Measurements from ENCODE around the gene KASH5. TPM values are rescaled to one million over a fixed set of nuclear protein-coding genes. Genes with fewer than 3 reads are reported as not detected.

KASH5 gene
- total and polyA plus RNA-seq, 4 donors = not detected

DNA sequence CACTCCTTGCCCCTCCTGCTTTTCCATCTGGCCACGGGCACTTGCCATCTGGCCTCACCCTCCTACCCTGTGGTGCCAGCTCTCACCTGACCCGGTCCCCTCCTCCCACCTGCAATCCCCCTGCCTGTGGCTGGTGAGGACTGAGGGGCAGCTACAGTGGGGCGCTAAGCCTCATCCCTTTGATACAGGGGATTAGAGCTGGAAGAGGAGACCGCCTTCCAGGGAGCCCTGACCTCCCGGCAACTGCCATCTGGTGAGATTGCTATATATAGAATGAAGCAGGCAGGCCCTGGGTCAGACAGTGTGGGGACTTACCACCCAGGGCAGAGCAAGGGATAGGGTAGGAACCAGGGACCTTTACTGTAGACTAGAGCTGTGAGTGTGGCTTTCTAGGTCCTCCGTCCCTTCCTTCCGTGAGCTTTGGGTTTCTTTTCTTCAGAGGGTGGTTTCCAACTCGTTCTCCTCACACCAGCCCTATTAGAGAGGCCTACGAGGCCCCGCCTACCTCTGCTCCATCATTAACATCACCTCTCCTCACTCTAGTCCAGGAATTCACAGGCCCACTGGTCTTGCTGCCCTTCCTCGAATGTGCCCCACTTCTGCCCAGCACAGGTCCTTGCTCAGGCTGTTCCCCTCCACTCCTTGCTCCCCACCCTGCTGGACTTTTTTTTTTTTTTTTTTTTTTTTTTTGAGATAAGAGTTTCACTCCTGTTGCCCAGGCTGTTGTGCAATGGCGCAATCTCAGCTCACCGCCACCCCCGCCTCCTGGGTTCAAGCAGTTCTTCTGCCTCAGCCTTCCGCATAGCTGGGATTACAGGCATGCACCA, 7.7 kb downstream of the KASH5 start:
- H3K9ac ChIP-seq (ENCODE audit: low read depth in 1 of 2, low read length in 2 of 2) = no peak overlapping the region
- no peaks in the 10 kb centered on the region for H3K36me3 ChIP-seq (ENCODE audit: control insufficient read depth in 4 of 4, insufficient read depth in 3 of 4, low read depth in 1 of 4, low read length in 3 of 4)
- no peak overlapping the region for H3K4me3 ChIP-seq (ENCODE audit: low read depth in 1 of 3, low read length in 3 of 3)
- no peak for TF ChIP-seq RXRA (IDR thresholded peaks at IDR 0.05)
- TF ChIP-seq RAD21 (IDR thresholded peaks at IDR 0.05) = no peak
- TF ChIP-seq JUND (IDR thresholded peaks at IDR 0.05) = no peak
- TF ChIP-seq HNF4G (IDR thresholded peaks at IDR 0.05) = no peak
- TF ChIP-seq, protein P1, sequence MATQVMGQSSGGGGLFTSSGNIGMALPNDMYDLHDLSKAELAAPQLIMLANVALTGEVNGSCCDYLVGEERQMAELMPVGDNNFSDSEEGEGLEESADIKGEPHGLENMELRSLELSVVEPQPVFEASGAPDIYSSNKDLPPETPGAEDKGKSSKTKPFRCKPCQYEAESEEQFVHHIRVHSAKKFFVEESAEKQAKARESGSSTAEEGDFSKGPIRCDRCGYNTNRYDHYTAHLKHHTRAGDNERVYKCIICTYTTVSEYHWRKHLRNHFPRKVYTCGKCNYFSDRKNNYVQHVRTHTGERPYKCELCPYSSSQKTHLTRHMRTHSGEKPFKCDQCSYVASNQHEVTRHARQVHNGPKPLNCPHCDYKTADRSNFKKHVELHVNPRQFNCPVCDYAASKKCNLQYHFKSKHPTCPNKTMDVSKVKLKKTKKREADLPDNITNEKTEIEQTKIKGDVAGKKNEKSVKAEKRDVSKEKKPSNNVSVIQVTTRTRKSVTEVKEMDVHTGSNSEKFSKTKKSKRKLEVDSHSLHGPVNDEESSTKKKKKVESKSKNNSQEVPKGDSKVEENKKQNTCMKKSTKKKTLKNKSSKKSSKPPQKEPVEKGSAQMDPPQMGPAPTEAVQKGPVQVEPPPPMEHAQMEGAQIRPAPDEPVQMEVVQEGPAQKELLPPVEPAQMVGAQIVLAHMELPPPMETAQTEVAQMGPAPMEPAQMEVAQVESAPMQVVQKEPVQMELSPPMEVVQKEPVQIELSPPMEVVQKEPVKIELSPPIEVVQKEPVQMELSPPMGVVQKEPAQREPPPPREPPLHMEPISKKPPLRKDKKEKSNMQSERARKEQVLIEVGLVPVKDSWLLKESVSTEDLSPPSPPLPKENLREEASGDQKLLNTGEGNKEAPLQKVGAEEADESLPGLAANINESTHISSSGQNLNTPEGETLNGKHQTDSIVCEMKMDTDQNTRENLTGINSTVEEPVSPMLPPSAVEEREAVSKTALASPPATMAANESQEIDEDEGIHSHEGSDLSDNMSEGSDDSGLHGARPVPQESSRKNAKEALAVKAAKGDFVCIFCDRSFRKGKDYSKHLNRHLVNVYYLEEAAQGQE (IDR thresholded peaks at IDR 0.05) = no peak
- TF ChIP-seq, protein P2, sequence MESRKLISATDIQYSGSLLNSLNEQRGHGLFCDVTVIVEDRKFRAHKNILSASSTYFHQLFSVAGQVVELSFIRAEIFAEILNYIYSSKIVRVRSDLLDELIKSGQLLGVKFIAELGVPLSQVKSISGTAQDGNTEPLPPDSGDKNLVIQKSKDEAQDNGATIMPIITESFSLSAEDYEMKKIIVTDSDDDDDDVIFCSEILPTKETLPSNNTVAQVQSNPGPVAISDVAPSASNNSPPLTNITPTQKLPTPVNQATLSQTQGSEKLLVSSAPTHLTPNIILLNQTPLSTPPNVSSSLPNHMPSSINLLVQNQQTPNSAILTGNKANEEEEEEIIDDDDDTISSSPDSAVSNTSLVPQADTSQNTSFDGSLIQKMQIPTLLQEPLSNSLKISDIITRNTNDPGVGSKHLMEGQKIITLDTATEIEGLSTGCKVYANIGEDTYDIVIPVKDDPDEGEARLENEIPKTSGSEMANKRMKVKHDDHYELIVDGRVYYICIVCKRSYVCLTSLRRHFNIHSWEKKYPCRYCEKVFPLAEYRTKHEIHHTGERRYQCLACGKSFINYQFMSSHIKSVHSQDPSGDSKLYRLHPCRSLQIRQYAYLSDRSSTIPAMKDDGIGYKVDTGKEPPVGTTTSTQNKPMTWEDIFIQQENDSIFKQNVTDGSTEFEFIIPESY (IDR thresholded peaks at IDR 0.05) = no peak
- TF ChIP-seq FOXA2 (IDR thresholded peaks at IDR 0.05) = no peak
- TF ChIP-seq, protein P3, sequence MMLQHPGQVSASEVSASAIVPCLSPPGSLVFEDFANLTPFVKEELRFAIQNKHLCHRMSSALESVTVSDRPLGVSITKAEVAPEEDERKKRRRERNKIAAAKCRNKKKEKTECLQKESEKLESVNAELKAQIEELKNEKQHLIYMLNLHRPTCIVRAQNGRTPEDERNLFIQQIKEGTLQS (IDR thresholded peaks at IDR 0.05) = no peak
- TF ChIP-seq, protein P4, sequence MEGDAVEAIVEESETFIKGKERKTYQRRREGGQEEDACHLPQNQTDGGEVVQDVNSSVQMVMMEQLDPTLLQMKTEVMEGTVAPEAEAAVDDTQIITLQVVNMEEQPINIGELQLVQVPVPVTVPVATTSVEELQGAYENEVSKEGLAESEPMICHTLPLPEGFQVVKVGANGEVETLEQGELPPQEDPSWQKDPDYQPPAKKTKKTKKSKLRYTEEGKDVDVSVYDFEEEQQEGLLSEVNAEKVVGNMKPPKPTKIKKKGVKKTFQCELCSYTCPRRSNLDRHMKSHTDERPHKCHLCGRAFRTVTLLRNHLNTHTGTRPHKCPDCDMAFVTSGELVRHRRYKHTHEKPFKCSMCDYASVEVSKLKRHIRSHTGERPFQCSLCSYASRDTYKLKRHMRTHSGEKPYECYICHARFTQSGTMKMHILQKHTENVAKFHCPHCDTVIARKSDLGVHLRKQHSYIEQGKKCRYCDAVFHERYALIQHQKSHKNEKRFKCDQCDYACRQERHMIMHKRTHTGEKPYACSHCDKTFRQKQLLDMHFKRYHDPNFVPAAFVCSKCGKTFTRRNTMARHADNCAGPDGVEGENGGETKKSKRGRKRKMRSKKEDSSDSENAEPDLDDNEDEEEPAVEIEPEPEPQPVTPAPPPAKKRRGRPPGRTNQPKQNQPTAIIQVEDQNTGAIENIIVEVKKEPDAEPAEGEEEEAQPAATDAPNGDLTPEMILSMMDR (IDR thresholded peaks at IDR 0.05; ENCODE audit: low read depth, low read length, missing input control) = no peak
- TF ChIP-seq HNF4A (conservative IDR thresholded peaks at IDR 0.05) = no peak
- TF ChIP-seq NR2F2 (IDR thresholded peaks at IDR 0.05) = no peak
- TF ChIP-seq GABPA (IDR thresholded peaks at IDR 0.05 in 1 of 2, conservative IDR thresholded peaks at IDR 0.05 in 1 of 2) = no peak
- TF ChIP-seq SP1 (IDR thresholded peaks at IDR 0.05) = no peak
- no peak for TF ChIP-seq FOXA1 (IDR thresholded peaks at IDR 0.05)
- TF ChIP-seq TAF1 (conservative IDR thresholded peaks at IDR 0.05) = no peak
- TF ChIP-seq YY1 (IDR thresholded peaks at IDR 0.05) = no peak
- no peak for TF ChIP-seq EGR1 (IDR thresholded peaks at IDR 0.05; ENCODE audit: low read depth in 2 of 2)
- no peaks in the 10 kb centered on the region for H3K9me3 ChIP-seq (ENCODE audit: control insufficient read depth in 4 of 4, low read length in 3 of 4)
- DNase-seq (ENCODE audit: low spot score) = no peak
- H3K27me3 ChIP-seq (ENCODE audit: control insufficient read depth in 4 of 4, insufficient read depth in 4 of 4, low read length in 3 of 4) = peaks cover 0 to 2% (median 0%) of the 10 kb centered on the region in 4 donors
- no peaks in the 10 kb centered on the region for H3K4me1 ChIP-seq (ENCODE audit: control insufficient read depth in 4 of 4, insufficient read depth in 4 of 4, low read length in 3 of 4)
- 79% methylated on average over 15 of the region's 15 CpGs for WGBS
- no peak overlapping the region for H3K27ac ChIP-seq (ENCODE audit: low read depth in 1 of 2, low read length in 2 of 2)
